Fibroblast of lung (primary cell): ENCODE results near the gene MAD2L1BP. TPM values are rescaled to one million over a fixed set of nuclear protein-coding genes. Genes with fewer than 3 reads are reported as not detected.
A peak's percentile ranks its signal among the peaks of the same experiment; 100 is the strongest.
"Not testable (repeated sequence)": the region's sequence is repeated elsewhere in the genome, so short reads cannot be mapped to it uniquely, and the experiment has no call there.

Experiments
- DNase-seq, 2 donors: peaks; one replicate each; pipeline versions ENCODE4 v3.0.0 to v3.0.0-alpha.2; 2010; ENCODE audit warnings: low read depth in 2 of 2
- H2AFZ ChIP-seq: 2 replicates; pipeline ENCODE4 v1.5.1; 2012; ENCODE audit warnings: low read length, control low read depth, inconsistent platforms
- H3K27ac ChIP-seq: 2 replicates; pipeline ENCODE4 v1.5.1; 2011; ENCODE audit warnings: low read length, control low read depth; ENCODE audit not compliant: insufficient read depth
- H3K27me3 ChIP-seq: 2 replicates; pipeline ENCODE4 v1.5.1; 2011; ENCODE audit warnings: mild to moderate bottlenecking, low read length; ENCODE audit not compliant: control insufficient read depth, insufficient read depth
- H3K36me3 ChIP-seq: 2 replicates; pipeline ENCODE4 v1.5.1; 2011; ENCODE audit warnings: low read length; ENCODE audit not compliant: control insufficient read depth, insufficient read depth
- H3K4me1 ChIP-seq: 2 replicates; pipeline ENCODE4 v1.5.1; 2011; ENCODE audit warnings: low read length; ENCODE audit not compliant: control insufficient read depth, insufficient read depth; ENCODE audit errors: extremely low read depth
- H3K4me2 ChIP-seq: 2 replicates; pipeline ENCODE4 v1.5.1; 2011; ENCODE audit warnings: low read length, control low read depth; ENCODE audit not compliant: insufficient read depth; ENCODE audit errors: extremely low read depth
- H3K4me3 ChIP-seq, 4 experiments: fragments of 200-600 bp in 1 of 4; sonication (generic) in 1 of 4; replicated peaks in 1 of 4; 2 replicates each; pipeline ENCODE4 v1.5.1; 2011 to 2016; ENCODE audit warnings: low read length in 4 of 4, low read depth in 3 of 4, mild to moderate bottlenecking in 3 of 4, control low read depth in 2 of 4, inconsistent platforms in 1 of 4, mixed read lengths in 1 of 4; ENCODE audit not compliant: insufficient read depth in 1 of 4; ENCODE audit errors: control extremely low read depth in 1 of 4
- H3K79me2 ChIP-seq: 2 replicates; pipeline ENCODE4 v1.5.1; 2012; ENCODE audit warnings: mild to moderate bottlenecking, low read length, inconsistent platforms; ENCODE audit not compliant: control insufficient read depth, insufficient read depth
- H3K9ac ChIP-seq: 2 replicates; pipeline ENCODE4 v1.5.1; 2011; ENCODE audit warnings: mild to moderate bottlenecking, low read length, control low read depth; ENCODE audit not compliant: insufficient read depth
- H3K9me3 ChIP-seq: 2 replicates; pipeline ENCODE4 v1.5.1; 2012; ENCODE audit warnings: low read depth, low read length; ENCODE audit not compliant: control insufficient read depth, insufficient read depth
- H4K20me1 ChIP-seq: 2 replicates; pipeline ENCODE4 v1.5.1; 2011; ENCODE audit warnings: low read length; ENCODE audit not compliant: control insufficient read depth, insufficient read depth; ENCODE audit errors: extremely low read depth
- EZH2 ChIP-seq: IDR thresholded peaks from 2 replicates; pipeline ENCODE4 v1.5.1; 2012; ENCODE audit warnings: low read length, control low read depth, mild to moderate bottlenecking; ENCODE audit errors: missing control alignments
- polyA plus RNA-seq, 2 donors: library from polyadenylated mRNA; depleted of rRNA in 1 of 2; stranded (reverse) in 1 of 2; unstranded in 1 of 2; fragments of >200 nt; gene quantifications; 2 replicates each; pipeline ENCODE4 v1.2.1, GENCODE V29; 2011 to 2012; ENCODE audit warnings: missing spikeins in 1 of 2
- total RNA-seq: library from RNA; depleted of rRNA; stranded (reverse); fragments of >200 nt; gene quantifications from 2 replicates; pipeline ENCODE4 v1.2.1, GENCODE V29; 2014
- TF ChIP-seq, protein P1 (sequence below), 2 donors: IDR thresholded peaks in 1 of 2; conservative IDR thresholded peaks in 1 of 2; 1 replicate in 1 of 2; 2 replicates in 1 of 2; pipeline ENCODE4 v1.5.1; 2011 to 2012; ENCODE audit warnings: low read length in 2 of 2, control low read depth in 1 of 2, inconsistent platforms in 1 of 2, low read depth in 1 of 2, mild to moderate bottlenecking in 1 of 2

The MAD2L1BP gene
- total and polyA plus RNA-seq, 2 donors (not counting 1 experiment from before 2014, with no cell fraction given) = 19.2 to 34.5 TPM

DNA sequence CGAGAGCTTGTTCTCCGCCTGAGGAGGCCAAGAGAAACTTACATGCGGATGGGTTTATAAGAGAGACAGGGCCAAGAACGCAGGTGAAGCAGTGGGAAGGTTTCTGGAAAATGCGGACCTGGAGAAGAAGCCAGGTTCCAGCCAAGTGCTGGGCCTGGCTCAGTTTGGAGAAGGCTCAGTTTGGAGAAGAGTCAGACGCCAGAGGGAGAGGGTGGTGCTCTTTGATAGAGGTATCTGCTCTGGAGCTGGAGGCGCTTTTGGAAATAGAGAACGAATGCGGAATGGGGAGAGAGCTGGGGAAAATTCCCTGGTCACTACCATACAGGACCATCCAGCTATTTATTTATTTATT lies 9.9 kb downstream of the MAD2L1BP start:
- Histone ChIP-seq H4K20me1 (no peaks in the 10 kb centered on the region), H3K9me3 (no peaks in the 10 kb centered on the region), H3K4me2 (peak overlapping the region; percentile 44), H3K4me3 (peak overlapping the region; percentile 7 to 60 (median 50)), H3K9ac (no peak overlapping the region), H3K36me3 (peaks cover 2% of the 10 kb centered on the region), H2AFZ (peak overlapping the region; percentile 53), H3K27ac (no peak overlapping the region), H3K27me3 (no peaks in the 10 kb centered on the region), H3K79me2 (no peaks in the 10 kb centered on the region), H3K4me1 (no peaks in the 10 kb centered on the region)
- no peak for DNase-seq
- no peak for TF ChIP-seq EZH2
- TF ChIP-seq, protein P1, sequence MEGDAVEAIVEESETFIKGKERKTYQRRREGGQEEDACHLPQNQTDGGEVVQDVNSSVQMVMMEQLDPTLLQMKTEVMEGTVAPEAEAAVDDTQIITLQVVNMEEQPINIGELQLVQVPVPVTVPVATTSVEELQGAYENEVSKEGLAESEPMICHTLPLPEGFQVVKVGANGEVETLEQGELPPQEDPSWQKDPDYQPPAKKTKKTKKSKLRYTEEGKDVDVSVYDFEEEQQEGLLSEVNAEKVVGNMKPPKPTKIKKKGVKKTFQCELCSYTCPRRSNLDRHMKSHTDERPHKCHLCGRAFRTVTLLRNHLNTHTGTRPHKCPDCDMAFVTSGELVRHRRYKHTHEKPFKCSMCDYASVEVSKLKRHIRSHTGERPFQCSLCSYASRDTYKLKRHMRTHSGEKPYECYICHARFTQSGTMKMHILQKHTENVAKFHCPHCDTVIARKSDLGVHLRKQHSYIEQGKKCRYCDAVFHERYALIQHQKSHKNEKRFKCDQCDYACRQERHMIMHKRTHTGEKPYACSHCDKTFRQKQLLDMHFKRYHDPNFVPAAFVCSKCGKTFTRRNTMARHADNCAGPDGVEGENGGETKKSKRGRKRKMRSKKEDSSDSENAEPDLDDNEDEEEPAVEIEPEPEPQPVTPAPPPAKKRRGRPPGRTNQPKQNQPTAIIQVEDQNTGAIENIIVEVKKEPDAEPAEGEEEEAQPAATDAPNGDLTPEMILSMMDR (conservative IDR thresholded peaks at IDR 0.05 in 1 of 2, IDR thresholded peaks at IDR 0.05 in 1 of 2; ENCODE audit: low read depth in 1 of 2, low read length in 2 of 2) = no peak

DNA sequence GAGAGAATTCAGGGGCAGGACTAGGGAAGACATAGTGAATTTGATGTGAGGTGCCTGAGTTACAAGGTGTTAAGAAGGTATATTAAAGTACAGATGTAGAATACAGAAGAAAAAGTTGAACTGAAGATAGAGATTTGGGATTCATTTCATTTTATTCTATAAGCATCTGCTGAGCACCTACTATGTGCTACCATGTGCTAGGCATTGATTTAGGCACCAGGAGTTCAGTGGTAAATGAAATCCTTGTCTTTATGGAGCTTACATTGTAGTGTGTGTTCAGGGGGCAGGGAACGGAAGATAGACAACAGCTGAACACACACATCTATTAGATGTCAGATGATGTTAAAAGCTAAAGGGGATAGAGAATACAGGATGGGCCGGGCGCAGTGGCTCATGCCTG lies 12.0 kb downstream of the MAD2L1BP start:
- Histone ChIP-seq H3K79me2 (no peaks in the 10 kb centered on the region), H3K4me2 (no peak overlapping the region), H3K9ac (no peak overlapping the region), H2AFZ (no peak overlapping the region), H3K36me3 (no peaks in the 10 kb centered on the region), H3K27me3 (no peaks in the 10 kb centered on the region), H3K9me3 (no peaks in the 10 kb centered on the region), H4K20me1 (no peaks in the 10 kb centered on the region), H3K4me1 (no peaks in the 10 kb centered on the region), H3K4me3 (no peak overlapping the region), H3K27ac (no peak overlapping the region)
- TF ChIP-seq, protein P1 (conservative IDR thresholded peaks at IDR 0.05 in 1 of 2, IDR thresholded peaks at IDR 0.05 in 1 of 2; ENCODE audit: low read depth in 1 of 2, low read length in 2 of 2) = no peak
- no peak for TF ChIP-seq EZH2
- DNase-seq = no peak

DNA sequence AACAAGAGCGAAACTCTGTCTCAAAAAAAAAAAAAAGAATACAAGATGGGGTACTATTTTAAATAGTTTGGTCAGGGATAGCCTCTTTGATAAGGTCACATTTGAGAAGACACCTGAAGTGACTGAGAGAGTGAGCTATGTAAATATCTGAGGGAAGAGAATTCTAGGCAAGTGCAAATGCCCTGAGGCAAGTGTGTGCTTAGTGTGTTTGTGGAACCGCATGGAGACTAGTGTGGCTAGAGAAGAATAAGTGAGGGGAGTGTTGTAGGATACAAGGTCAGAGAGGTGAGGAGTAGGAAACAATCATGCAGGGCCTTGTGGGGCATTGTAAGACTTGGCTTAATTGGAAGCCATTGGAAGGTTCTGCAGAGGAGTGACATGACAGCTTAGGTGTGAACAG lies 12.6 kb downstream of the MAD2L1BP start:
- Histone ChIP-seq H3K4me1 (no peaks in the 10 kb centered on the region), H3K9ac (no peak overlapping the region), H3K9me3 (no peaks in the 10 kb centered on the region), H3K27me3 (no peaks in the 10 kb centered on the region), H4K20me1 (no peaks in the 10 kb centered on the region), H3K79me2 (no peaks in the 10 kb centered on the region), H3K27ac (no peak overlapping the region), H3K4me3 (no peak overlapping the region), H2AFZ (no peak overlapping the region), H3K4me2 (no peak overlapping the region), H3K36me3 (no peaks in the 10 kb centered on the region)
- TF ChIP-seq, protein P1 (conservative IDR thresholded peaks at IDR 0.05 in 1 of 2, IDR thresholded peaks at IDR 0.05 in 1 of 2; ENCODE audit: low read depth in 1 of 2, low read length in 2 of 2) = no peak
- no peak for TF ChIP-seq EZH2
- no peak for DNase-seq

DNA sequence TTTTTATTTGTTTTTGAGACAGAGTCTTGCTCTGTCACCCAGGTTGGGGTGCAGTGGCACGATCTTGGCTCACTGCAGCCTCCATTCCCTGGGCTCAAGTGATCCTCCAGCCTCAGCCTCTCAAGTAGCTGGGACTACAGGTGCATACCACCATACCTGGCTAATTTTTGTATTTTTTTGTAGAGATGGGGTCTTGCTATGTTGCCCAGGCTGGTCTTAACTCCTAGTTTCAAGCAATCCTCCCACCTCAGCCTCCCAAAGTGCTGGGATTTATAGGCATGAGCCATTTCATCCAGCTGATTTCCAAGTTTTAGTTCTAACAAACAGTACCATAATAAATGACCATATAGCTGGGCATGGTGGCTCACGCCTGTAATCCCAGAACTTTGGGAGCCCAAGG lies 17.2 kb downstream of the MAD2L1BP start:
- H3K9ac ChIP-seq, H3K27me3 ChIP-seq, H3K9me3 ChIP-seq, H3K27ac ChIP-seq, H3K4me3 ChIP-seq, H4K20me1 ChIP-seq, H2AFZ ChIP-seq, H3K36me3 ChIP-seq, H3K4me2 ChIP-seq, H3K4me1 ChIP-seq, DNase-seq, H3K79me2 ChIP-seq: not testable (repeated sequence)
